IPS DF 6.9 (cell line): Measurements from ENCODE around the gene CIPC.

Experiments used
- DNase-seq: peaks from one replicate; pipeline ENCODE4 v3.0.0-alpha.2; 2013; ENCODE audit warnings: low read depth, low spot score
- H3K27ac ChIP-seq: one replicate; pipeline ENCODE4 v1.5.1; 2013; ENCODE audit warnings: low read length, control low read depth
- H3K27me3 ChIP-seq: 2 replicates; pipeline ENCODE4 v1.6.1; 2013; ENCODE audit warnings: mild to moderate bottlenecking, low read length; ENCODE audit not compliant: control insufficient read depth, insufficient read depth
- H3K36me3 ChIP-seq: 2 replicates; pipeline ENCODE4 v1.6.1; 2013; ENCODE audit warnings: low read length; ENCODE audit not compliant: control insufficient read depth, insufficient read depth
- H3K4me1 ChIP-seq: 2 replicates; pipeline ENCODE4 v1.6.1; 2013; ENCODE audit warnings: low read length; ENCODE audit not compliant: control insufficient read depth, insufficient read depth
- H3K4me3 ChIP-seq: 2 replicates; pipeline ENCODE4 v1.5.1; 2013; ENCODE audit warnings: mild to moderate bottlenecking, low read length
- H3K9me3 ChIP-seq: 2 replicates; pipeline ENCODE4 v1.6.1; 2013; ENCODE audit warnings: low read length, inconsistent platforms; ENCODE audit not compliant: control insufficient read depth, insufficient read depth
- WGBS: extraction: QIAGEN DNeasy Blood & Tissue Kit; methylation state at CpG from one replicate; pipeline ENCODE4 v1.1.7; 2013; ENCODE audit warnings: mixed read lengths, missing lambda C conversion rate; ENCODE audit not compliant: insufficient read length, insufficient coverage; 5-methylcytosine and 5-hydroxymethylcytosine counted together

Gene CIPC

DNA sequence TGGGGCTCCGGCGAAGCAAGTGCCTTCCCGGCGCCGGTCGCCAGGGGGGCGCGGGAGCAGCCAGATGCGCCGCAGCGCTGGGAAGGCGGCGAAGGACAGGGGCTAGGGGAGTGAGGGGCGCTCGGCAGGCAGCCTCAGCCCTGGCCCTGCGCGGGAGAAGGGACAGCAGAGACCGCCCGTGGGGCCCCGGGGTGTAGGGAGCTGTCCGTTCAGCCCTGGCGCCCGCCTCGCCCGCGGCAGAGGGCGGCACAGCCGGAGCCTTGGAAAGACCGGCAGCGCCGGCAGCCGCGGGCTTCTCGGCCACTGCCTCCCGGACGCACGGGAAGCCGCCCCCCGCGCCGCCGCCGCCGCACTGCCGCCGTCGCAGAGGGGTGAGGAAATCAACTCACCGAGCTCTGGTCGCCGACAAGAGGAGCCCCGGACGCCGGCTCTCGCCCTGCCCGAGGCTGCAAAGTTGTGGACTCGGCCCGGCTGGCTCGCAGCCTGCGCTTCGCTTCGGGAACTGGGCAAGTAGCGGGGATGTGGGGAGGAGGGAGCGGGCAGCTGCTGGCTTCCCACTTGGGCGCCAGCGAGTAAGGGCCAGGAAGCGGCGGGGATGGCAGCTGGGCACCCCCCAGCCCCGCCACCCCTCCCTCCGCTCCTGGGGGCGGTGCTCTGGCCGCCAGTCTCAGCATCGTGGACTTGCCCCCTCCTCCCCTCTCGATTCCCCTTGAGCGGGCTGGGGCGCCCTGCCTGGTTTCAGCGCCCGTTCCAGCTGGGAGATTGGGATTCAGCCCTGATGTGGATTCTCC, 43.4 kb downstream of the CIPC start, which contains the start of gene ZDHHC22:
ZDHHC22 (minus strand) TSS at position 578 of the 791 bp plus-strand sequence. CDS start 2,053 bp downstream, outside the sequence.
- H3K27ac ChIP-seq = no peak within 1 kb of the TSS
- no peak for DNase-seq
- no CpG with 5 or more reads among the region's 77 CpGs for WGBS
- no peaks in the 10 kb centered on the region for H3K9me3 ChIP-seq
- H3K36me3 ChIP-seq = peaks cover 2% of the 10 kb centered on the region; the same call in 1 of the 2 replicates
- peaks cover 9% of the 10 kb centered on the region for H3K4me1 ChIP-seq
- peak within 1 kb of the TSS; percentile 76 for H3K4me3 ChIP-seq
- no peaks in the 10 kb centered on the region for H3K27me3 ChIP-seq

- WGBS = no CpG with 5 or more reads among the region's 9 CpGs
- DNase-seq = no peak
- H3K4me3 ChIP-seq = peak overlapping the region; percentile 76; the same call in 1 of the 2 replicates
- H3K27me3 ChIP-seq = no peaks in the 10 kb centered on the region
- no peak overlapping the region for H3K27ac ChIP-seq
- no peaks in the 10 kb centered on the region for H3K9me3 ChIP-seq
- H3K4me1 ChIP-seq = peaks cover 11% of the 10 kb centered on the region
- peaks cover 2% of the 10 kb centered on the region; the same call in 1 of the 2 replicates for H3K36me3 ChIP-seq
Observed at GRCh38 chr14:77142005-77142800, 44.1 kb downstream of the CIPC start.

DNA sequence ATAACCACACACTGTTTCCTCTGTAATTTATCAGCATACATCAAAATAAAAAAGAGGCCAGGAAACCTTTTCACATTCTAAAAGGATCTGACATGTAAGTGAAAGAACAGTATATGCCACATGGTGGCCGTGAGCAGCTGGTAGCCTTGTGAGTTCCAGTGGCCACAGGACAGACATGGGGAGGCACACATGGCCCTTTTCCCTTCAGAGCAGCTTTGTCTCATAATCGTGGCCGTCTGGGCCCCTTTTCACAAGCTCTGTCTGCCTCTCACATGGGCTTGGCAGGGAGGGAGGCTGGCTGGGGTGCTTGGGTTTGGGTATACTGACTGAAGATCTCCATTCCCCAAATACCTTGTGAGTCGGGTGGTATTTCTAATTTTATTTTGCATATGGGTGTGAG, 45.0 kb downstream of the CIPC start:
- Histone ChIP-seq H3K4me3 (no peak overlapping the region), H3K4me1 (peaks cover 11% of the 10 kb centered on the region), H3K27ac (no peak overlapping the region), H3K9me3 (no peaks in the 10 kb centered on the region), H3K36me3 (no peaks in the 10 kb centered on the region; the same call in 1 of the 2 replicates), H3K27me3 (no peaks in the 10 kb centered on the region)
- no peak for DNase-seq
- no CpG with 5 or more reads among the region's 4 CpGs for WGBS

DNA sequence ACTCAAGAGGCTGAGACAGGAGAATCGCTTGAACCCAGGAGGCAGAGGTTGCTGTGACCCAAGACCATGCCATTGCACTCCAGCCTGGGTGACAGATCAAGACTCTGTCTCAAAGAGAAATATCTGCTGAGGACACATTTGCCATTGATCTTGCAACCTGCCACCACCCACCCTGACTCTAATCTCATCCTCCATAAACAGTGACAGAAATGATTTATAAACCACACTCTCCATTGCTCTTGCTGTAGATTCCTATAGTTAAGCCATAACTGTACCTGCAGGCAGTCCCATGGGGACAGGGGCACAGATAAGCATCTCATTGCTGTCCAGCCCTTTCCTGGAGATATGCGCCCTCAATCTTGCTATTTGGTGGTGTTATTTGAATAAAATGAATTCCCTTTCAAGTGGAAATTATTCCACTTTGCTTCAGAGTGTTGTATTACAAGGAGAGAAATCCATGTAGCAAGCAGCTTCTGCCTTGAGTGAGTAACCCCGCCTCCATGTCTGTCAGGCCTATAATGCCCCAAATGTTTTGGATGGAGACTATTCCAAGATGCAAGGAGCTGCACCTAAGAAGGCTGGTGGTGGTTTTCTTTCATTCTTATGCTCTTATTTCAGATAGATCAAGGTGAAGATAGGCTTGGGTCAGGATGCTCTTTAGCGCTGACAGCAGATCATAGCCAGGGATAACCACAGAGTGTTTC, 46.5 kb downstream of the CIPC start:
- no peaks in the 10 kb centered on the region for H3K27me3 ChIP-seq
- no peak overlapping the region for H3K4me3 ChIP-seq
- H3K9me3 ChIP-seq = no peaks in the 10 kb centered on the region
- no peak overlapping the region for H3K27ac ChIP-seq
- H3K4me1 ChIP-seq = peaks cover 10% of the 10 kb centered on the region
- H3K36me3 ChIP-seq = no peaks in the 10 kb centered on the region
- WGBS = no CpG with 5 or more reads among the region's 4 CpGs
- DNase-seq = no peak

DNA sequence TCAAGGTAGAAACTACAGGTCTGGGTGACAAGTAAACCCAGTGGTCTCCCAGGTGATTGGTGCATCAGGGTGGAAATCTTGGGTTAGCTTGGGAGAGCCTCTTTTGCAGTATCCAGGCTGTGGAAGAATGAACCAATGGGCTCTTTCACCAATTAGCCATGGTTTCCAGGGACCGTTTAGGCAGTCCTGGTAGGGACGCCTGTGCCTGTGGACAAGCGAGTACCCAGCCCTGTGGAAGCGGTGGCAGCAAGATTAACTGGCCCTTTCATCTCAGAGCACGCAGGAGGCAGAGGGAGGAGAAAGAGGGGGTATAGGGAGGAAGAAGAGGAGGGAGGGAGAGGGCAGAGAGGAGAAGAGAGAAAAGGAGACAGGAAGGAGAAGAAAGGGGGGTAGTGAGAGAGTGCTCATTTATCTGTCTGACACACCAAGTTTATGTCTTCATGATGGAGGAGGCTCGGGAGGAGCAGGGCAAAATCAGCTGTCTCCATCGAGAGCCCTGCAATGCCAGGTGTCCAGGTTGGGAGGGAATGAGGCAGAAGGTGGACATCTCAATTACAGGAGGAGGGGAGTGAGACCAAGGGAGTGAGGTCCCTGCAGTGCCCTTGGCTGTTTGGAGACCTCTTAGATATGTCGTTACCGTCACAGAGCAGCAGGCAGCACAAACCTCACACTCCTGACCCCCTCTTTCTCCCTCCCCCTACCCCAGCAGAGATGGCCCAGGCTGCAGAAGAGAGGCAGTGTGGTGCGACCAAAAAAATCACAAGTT, 48.1 kb downstream of the CIPC start:
- Histone ChIP-seq H3K27me3 (no peaks in the 10 kb centered on the region), H3K9me3 (no peaks in the 10 kb centered on the region), H3K36me3 (no peaks in the 10 kb centered on the region), H3K4me1 (peaks cover 10% of the 10 kb centered on the region), H3K27ac (no peak overlapping the region), H3K4me3 (no peak overlapping the region)
- no peak for DNase-seq
- WGBS = no CpG with 5 or more reads among the region's 10 CpGs

DNA sequence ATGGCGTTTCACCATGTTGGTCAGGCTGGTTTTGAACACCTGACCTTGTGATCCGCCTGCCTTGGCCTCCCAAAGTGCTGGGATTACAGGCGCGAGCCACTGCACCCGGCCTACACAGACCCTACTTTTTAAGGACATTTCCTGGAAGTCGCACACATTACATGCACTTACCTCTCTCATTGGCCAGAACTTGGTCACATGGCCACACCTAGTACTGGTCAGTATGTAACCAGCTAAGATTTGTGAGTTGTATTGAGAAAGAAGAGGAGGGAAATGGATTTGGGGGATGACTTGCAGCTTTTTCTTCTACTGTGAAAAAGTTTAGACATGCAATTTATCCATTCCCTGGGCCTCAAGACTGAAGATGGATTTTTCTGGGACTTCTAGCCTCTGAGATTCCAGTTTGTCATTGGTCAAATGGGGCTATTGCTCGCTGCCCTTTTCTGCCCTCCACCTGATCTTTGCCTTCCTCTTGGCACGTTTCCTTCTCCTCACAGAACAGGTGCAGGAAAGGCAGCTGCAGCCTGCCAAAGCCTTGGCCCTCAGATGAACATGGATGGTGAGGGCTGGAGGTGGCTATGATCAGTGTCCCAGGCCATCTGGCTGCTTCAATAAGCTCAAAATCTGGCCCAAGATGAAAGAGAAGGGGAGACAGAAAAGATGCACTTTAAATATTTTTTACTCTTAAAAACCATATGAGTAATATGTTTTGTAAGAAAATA, 50.6 kb downstream of the CIPC start:
- no peaks in the 10 kb centered on the region for H3K27me3 ChIP-seq
- no peak overlapping the region for H3K27ac ChIP-seq
- no peak overlapping the region for H3K4me3 ChIP-seq
- DNase-seq = no peak
- H3K4me1 ChIP-seq = peaks cover 10% of the 10 kb centered on the region
- no CpG with 5 or more reads among the region's 8 CpGs for WGBS
- H3K36me3 ChIP-seq = no peaks in the 10 kb centered on the region
- H3K9me3 ChIP-seq = no peaks in the 10 kb centered on the region

GRCh38 chr14:77151245-77151644, 53.2 kb downstream of the CIPC start:
- no CpG with 5 or more reads among the region's 5 CpGs for WGBS
- no peaks in the 10 kb centered on the region for H3K9me3 ChIP-seq
- peaks cover 4% of the 10 kb centered on the region for H3K4me1 ChIP-seq
- H3K27ac ChIP-seq = no peak overlapping the region
- H3K36me3 ChIP-seq = no peaks in the 10 kb centered on the region
- H3K27me3 ChIP-seq = no peaks in the 10 kb centered on the region
- no peak overlapping the region for H3K4me3 ChIP-seq
- no peak for DNase-seq

GRCh38 chr14:77151918-77152588, 54.0 kb downstream of the CIPC start:
- Histone ChIP-seq H3K4me1 (no peaks in the 10 kb centered on the region), H3K36me3 (no peaks in the 10 kb centered on the region), H3K4me3 (no peak overlapping the region), H3K27me3 (no peaks in the 10 kb centered on the region), H3K9me3 (no peaks in the 10 kb centered on the region), H3K27ac (no peak overlapping the region)
- no peak for DNase-seq
- WGBS = no CpG with 5 or more reads among the region's 2 CpGs

GRCh38 chr14:77153802-77154201, 55.7 kb downstream of the CIPC start:
- Histone ChIP-seq H3K36me3 (no peaks in the 10 kb centered on the region), H3K27me3 (no peaks in the 10 kb centered on the region), H3K4me1 (peaks cover 4% of the 10 kb centered on the region), H3K4me3 (no peak overlapping the region), H3K9me3 (no peaks in the 10 kb centered on the region), H3K27ac (no peak overlapping the region)
- WGBS = no CpG with 5 or more reads among the region's 3 CpGs
- no peak for DNase-seq
